K562 (cell line): ENCODE data around the gene HES3. TPM values are rescaled to one million over a fixed set of nuclear protein-coding genes. Genes with fewer than 3 reads are reported as not detected.
A peak's percentile ranks its signal among the peaks of the same experiment; 100 is the strongest.

Experiments used
- CHCHD3 ChIP-seq: fragments of 250-450 bp; sonication (Bioruptor Pico); IDR thresholded peaks from 2 replicates; pipeline ENCODE4 v2.1.2; 2022; ENCODE audit warnings: mild to moderate bottlenecking
- E2F6 ChIP-seq, 2 experiments: IDR thresholded peaks; 2 replicates each; pipeline ENCODE4 v1.6.1; 2011; ENCODE audit warnings: borderline replicate concordance in 1 of 2, control low read depth in 1 of 2, low read depth in 1 of 2, low read length in 1 of 2, mild to moderate bottlenecking in 1 of 2, mixed read lengths in 1 of 2, moderate library complexity in 1 of 2; ENCODE audit not compliant: insufficient read depth in 1 of 2, insufficient read length in 1 of 2, poor library complexity in 1 of 2, severe bottlenecking in 1 of 2; ENCODE audit errors: extremely low read depth in 1 of 2
- NBN ChIP-seq: fragments of 450-650 bp; IDR thresholded peaks from 2 replicates; pipeline ENCODE4 v1.6.1; 2016; ENCODE audit warnings: low read depth, mild to moderate bottlenecking
- POU5F1 ChIP-seq: fragments of 150-350 bp; IDR thresholded peaks from 2 replicates; pipeline ENCODE4 v1.6.1; 2014; ENCODE audit warnings: borderline replicate concordance, low read length, low read depth, mild to moderate bottlenecking; ENCODE audit not compliant: partially characterized antibody
- PRDM10 ChIP-seq: fragments of 450-650 bp; IDR thresholded peaks from 2 replicates; pipeline ENCODE4 v1.6.1; 2018; ENCODE audit not compliant: partially characterized antibody
- PYGO2 ChIP-seq: fragments of 450-650 bp; IDR thresholded peaks from 2 replicates; pipeline ENCODE4 v1.6.1; 2016; ENCODE audit warnings: mild to moderate bottlenecking, missing genetic modification characterization, moderate library complexity, missing compliant biosample characterization
- SETDB1 ChIP-seq: IDR thresholded peaks from one replicate; pipeline ENCODE4 v1.6.1; 2012; ENCODE audit warnings: low read length, control low read depth, inconsistent platforms
- UBTF ChIP-seq, 2 experiments: IDR thresholded peaks; 2 replicates each; pipeline ENCODE4 v1.6.1; 2012; ENCODE audit warnings: improper control_type of control experiment in 2 of 2, low read depth in 2 of 2, low read length in 2 of 2, borderline replicate concordance in 1 of 2
- XRCC3 ChIP-seq: fragments of 450-650 bp; IDR thresholded peaks from 2 replicates; pipeline ENCODE4 v1.6.1; 2017; ENCODE audit warnings: mild to moderate bottlenecking, moderate library complexity
- ZNF184 ChIP-seq: sonication (generic); formaldehyde crosslinking; IDR thresholded peaks from 2 replicates; pipeline ENCODE4 v1.5.0; 2020; ENCODE audit warnings: missing genetic modification reagents
- ZNF232 ChIP-seq: sonication (generic); formaldehyde crosslinking; IDR thresholded peaks from 2 replicates; pipeline ENCODE4 v1.8.0; 2022; ENCODE audit warnings: mild to moderate bottlenecking, missing genetic modification reagents
- ZNF407 ChIP-seq: fragments of 450-650 bp; IDR thresholded peaks from 2 replicates; pipeline ENCODE4 v1.6.1; 2016; ENCODE audit warnings: low read depth
- polyA plus RNA-seq, 8 experiments: library from polyadenylated mRNA; depleted of rRNA in 4 of 8; stranded (reverse) in 5 of 8; unstranded in 3 of 8; fragments of >200 nt; fragmentation: Nextera tagmentation in 2 of 8; fragmentation: Illumina TruSeq in 1 of 8; extraction: Ambion mirVana in 2 of 8; extraction: Trizol in 1 of 8; gene quantifications; 2 replicates each; pipeline versions ENCODE4 v1.2.1 to v1.2.3, GENCODE V29; 2011 to 2014; ENCODE audit warnings: inconsistent platforms in 1 of 8, missing spikeins in 1 of 8
- total RNA-seq, 7 experiments: library from RNA; depleted of rRNA in 6 of 7; stranded (reverse); fragments of >200 nt in 6 of 7; fragmentation: Illumina TruSeq in 2 of 7; extraction: Trizol in 2 of 7; gene quantifications; 2 replicates each; pipeline versions ENCODE4 v1.2.1 to v1.2.3, GENCODE V29; 2011 to 2021; ENCODE audit warnings: low replicate concordance in 1 of 7

HES3 gene
- total and polyA plus RNA-seq, 9 of the 15 experiments (the other 6 are each of a cell fraction or from before 2014, with no cell fraction given): not detected

GRCh38 chr1:6260433-6260934 is 16.5 kb downstream of the HES3 start (continued):
- peak in 1 of 2 experiments; percentile 65; a peak in 2 of 4 replicates for TF ChIP-seq UBTF (IDR thresholded peaks at IDR 0.05; ENCODE audit: borderline replicate concordance in 1 of 2, low read depth in 2 of 2, low read length in 2 of 2)
- TF ChIP-seq POU5F1: no peak
- no peak for TF ChIP-seq PRDM10
- peak in 1 of 2 experiments; percentile 87 for TF ChIP-seq E2F6 (IDR thresholded peaks at IDR 0.05; ENCODE audit: borderline replicate concordance in 1 of 2, extremely low read depth in 1 of 2, insufficient read depth in 1 of 2, insufficient read length in 1 of 2, low read depth in 1 of 2, low read length in 1 of 2, poor library complexity in 1 of 2, severe bottlenecking in 1 of 2)
- no peak for TF ChIP-seq PYGO2 (tag)
- TF ChIP-seq XRCC3: no peak
- no peak for TF ChIP-seq SETDB1
- TF ChIP-seq NBN: no peak
- TF ChIP-seq ZNF184 (CRISPR knock-in tag): no peak
- TF ChIP-seq CHCHD3 (CRISPR knock-in tag): no peak
- TF ChIP-seq ZNF407: no peak
- no peak for TF ChIP-seq ZNF232 (CRISPR knock-in tag)
